DND-41 (cell line): ENCODE measurements around the gene SHROOM2.

Experiments
- CTCF ChIP-seq: IDR thresholded peaks from 2 replicates; pipeline ENCODE4 v1.5.1; 2012; ENCODE audit warnings: borderline replicate concordance, low read length, moderate library complexity, mild to moderate bottlenecking; ENCODE audit not compliant: poor library complexity, severe bottlenecking; ENCODE audit errors: extremely low read depth
- EZH2 ChIP-seq: IDR thresholded peaks from 3 replicates; pipeline ENCODE4 v1.6.1; 2012; ENCODE audit warnings: borderline replicate concordance, low read depth, mild to moderate bottlenecking, moderate library complexity, low read length, inconsistent platforms; ENCODE audit not compliant: severe bottlenecking

GRCh38 chrX:9824554-9824953, 38.3 kb downstream of the SHROOM2 start:
- TF ChIP-seq CTCF (no peak), EZH2 (no peak)
